ENCODE measurements around the gene DCP1A.

The DCP1A gene

DNA sequence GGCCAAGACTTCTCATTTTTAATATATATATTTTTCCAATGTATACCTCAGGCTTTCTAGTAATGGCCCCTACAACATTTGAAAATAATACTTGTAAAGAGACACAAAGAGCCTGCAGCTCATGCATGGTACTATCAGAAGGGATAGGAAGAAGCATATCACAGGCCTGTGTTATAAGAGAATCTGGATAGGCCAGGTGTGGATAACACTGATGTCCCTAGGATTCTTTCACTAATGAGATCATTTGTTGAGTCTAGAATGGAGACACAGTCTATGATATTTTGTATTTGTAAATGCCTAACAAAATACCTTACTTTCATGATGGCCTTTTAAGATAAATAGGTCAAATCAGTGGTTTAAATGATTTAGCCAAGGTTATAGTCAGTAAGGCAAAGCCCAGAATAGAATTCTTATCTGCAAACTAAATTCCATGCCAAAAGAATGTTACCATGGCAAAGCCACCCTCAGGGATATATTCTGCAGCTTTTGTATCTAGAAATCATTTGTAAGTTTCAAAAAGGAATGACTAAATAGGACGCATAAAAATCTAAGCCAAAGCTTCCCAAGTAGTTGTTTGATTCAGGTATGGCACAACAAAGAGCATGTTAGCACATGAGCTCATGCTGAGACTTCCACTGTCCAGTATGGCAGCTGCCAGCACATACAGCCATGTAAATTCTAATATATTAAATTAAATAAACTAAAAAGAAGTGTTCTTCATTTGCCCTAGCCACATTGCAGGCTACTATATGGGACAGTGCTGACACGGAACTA lies 10.0 kb downstream of the DCP1A start:
- H3K27me3 ChIP-seq (ENCODE audit: insufficient read depth, poor library complexity, severe bottlenecking), result no peaks in the 10 kb centered on the region
- TF ChIP-seq POLR2AphosphoS5 (IDR thresholded peaks at IDR 0.05; ENCODE audit: low read depth) (no peak), GABPA (IDR thresholded peaks at IDR 0.05; ENCODE audit: low read depth) (no peak)
- TF ChIP-seq, protein P1, sequence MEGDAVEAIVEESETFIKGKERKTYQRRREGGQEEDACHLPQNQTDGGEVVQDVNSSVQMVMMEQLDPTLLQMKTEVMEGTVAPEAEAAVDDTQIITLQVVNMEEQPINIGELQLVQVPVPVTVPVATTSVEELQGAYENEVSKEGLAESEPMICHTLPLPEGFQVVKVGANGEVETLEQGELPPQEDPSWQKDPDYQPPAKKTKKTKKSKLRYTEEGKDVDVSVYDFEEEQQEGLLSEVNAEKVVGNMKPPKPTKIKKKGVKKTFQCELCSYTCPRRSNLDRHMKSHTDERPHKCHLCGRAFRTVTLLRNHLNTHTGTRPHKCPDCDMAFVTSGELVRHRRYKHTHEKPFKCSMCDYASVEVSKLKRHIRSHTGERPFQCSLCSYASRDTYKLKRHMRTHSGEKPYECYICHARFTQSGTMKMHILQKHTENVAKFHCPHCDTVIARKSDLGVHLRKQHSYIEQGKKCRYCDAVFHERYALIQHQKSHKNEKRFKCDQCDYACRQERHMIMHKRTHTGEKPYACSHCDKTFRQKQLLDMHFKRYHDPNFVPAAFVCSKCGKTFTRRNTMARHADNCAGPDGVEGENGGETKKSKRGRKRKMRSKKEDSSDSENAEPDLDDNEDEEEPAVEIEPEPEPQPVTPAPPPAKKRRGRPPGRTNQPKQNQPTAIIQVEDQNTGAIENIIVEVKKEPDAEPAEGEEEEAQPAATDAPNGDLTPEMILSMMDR (IDR thresholded peaks at IDR 0.05; ENCODE audit: insufficient read depth, low read length), result no peak
- TF ChIP-seq, protein P2, sequence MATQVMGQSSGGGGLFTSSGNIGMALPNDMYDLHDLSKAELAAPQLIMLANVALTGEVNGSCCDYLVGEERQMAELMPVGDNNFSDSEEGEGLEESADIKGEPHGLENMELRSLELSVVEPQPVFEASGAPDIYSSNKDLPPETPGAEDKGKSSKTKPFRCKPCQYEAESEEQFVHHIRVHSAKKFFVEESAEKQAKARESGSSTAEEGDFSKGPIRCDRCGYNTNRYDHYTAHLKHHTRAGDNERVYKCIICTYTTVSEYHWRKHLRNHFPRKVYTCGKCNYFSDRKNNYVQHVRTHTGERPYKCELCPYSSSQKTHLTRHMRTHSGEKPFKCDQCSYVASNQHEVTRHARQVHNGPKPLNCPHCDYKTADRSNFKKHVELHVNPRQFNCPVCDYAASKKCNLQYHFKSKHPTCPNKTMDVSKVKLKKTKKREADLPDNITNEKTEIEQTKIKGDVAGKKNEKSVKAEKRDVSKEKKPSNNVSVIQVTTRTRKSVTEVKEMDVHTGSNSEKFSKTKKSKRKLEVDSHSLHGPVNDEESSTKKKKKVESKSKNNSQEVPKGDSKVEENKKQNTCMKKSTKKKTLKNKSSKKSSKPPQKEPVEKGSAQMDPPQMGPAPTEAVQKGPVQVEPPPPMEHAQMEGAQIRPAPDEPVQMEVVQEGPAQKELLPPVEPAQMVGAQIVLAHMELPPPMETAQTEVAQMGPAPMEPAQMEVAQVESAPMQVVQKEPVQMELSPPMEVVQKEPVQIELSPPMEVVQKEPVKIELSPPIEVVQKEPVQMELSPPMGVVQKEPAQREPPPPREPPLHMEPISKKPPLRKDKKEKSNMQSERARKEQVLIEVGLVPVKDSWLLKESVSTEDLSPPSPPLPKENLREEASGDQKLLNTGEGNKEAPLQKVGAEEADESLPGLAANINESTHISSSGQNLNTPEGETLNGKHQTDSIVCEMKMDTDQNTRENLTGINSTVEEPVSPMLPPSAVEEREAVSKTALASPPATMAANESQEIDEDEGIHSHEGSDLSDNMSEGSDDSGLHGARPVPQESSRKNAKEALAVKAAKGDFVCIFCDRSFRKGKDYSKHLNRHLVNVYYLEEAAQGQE (IDR thresholded peaks at IDR 0.05; ENCODE audit: insufficient replicate concordance, low read depth), result no peak

GRCh38 chr3:53334742-53335141 lies 12.6 kb downstream of the DCP1A start:
- no peak overlapping the region for H3K4me3 ChIP-seq (replicated peaks; ENCODE audit: insufficient read depth, low read length)
- no peak overlapping the region for H3K27ac ChIP-seq (replicated peaks)
- H3K27me3 ChIP-seq (ENCODE audit: insufficient read depth, poor library complexity, severe bottlenecking), result no peaks in the 10 kb centered on the region
- TF ChIP-seq SPI1 (IDR thresholded peaks at IDR 0.05; ENCODE audit: borderline replicate concordance, low read depth), result no peak
- TF ChIP-seq POLR2AphosphoS5 (IDR thresholded peaks at IDR 0.05; ENCODE audit: low read depth), result no peak
- TF ChIP-seq, protein P1 (IDR thresholded peaks at IDR 0.05; ENCODE audit: insufficient read depth, low read length), result no peak
- TF ChIP-seq, protein P2 (IDR thresholded peaks at IDR 0.05; ENCODE audit: insufficient replicate concordance, low read depth), result no peak
- no peak for TF ChIP-seq GABPA (IDR thresholded peaks at IDR 0.05; ENCODE audit: low read depth)
- DNase-seq (ENCODE audit: low read depth in 1 of 2, low spot score in 1 of 2), result no peak

More for the DNA sequence above, 10.0 kb downstream of the DCP1A start:
- no peak overlapping the region for H3K4me3 ChIP-seq (replicated peaks; ENCODE audit: insufficient read depth, low read length)
- H3K27ac ChIP-seq (replicated peaks), result no peak overlapping the region
- DNase-seq (ENCODE audit: low read depth in 1 of 2, low spot score in 1 of 2), result no peak

DNA sequence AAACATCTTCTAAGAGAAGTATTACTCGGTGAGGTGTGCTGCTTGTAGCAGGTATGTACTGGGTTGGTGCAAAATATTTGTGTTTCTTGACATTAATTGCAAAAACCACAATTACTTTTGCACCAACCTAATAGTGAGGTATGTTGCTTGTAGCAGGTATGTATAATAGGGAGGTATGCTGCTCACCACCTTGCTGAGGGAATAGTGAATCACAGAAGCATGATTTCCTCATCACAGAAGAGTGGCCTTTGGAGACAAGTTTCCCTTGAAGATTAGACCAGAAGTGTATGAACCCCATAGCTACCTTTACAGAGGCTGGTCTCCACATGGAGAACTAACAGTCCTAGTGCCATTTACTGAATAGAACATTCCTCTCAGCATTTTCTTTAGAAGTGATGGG lies 15.5 kb downstream of the DCP1A start:
- DNase-seq (ENCODE audit: low read depth in 1 of 2, low spot score in 1 of 2), result no peak

More for the DNA sequence above, 15.5 kb downstream of the DCP1A start:
- Histone ChIP-seq H3K27ac (replicated peaks) (no peak overlapping the region), H3K4me3 (replicated peaks; ENCODE audit: insufficient read depth, low read length) (no peak overlapping the region), H3K27me3 (ENCODE audit: insufficient read depth, poor library complexity, severe bottlenecking) (no peaks in the 10 kb centered on the region)
- TF ChIP-seq POLR2AphosphoS5 (IDR thresholded peaks at IDR 0.05; ENCODE audit: low read depth) (no peak), SPI1 (IDR thresholded peaks at IDR 0.05; ENCODE audit: borderline replicate concordance, low read depth) (no peak), GABPA (IDR thresholded peaks at IDR 0.05; ENCODE audit: low read depth) (no peak)
- TF ChIP-seq, protein P2 (IDR thresholded peaks at IDR 0.05; ENCODE audit: insufficient replicate concordance, low read depth), result no peak
- TF ChIP-seq, protein P1 (IDR thresholded peaks at IDR 0.05; ENCODE audit: insufficient read depth, low read length), result no peak
